ENCODE measurements around the gene B4GALT5.

The B4GALT5 gene

DNA sequence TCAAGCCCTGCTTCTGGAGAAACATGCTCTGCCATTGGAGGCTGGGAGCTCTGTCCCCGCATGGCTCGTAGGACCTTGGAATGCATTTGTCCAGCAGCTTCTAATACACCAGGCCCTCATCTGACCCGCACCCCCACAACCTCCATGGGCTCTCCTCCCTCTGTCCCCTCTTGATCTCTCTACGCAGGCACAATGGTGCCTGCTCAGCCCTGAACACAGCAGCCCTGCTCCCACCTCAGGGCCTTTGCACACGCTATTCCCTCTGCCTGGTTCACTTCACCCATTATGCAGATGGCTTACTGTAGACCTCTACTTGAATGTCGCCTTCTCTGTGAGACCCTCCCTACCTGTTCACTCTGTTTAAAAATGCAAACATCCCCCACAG lies 118.8 kb downstream of the B4GALT5 start:
- DNase-seq (ENCODE audit: low spot score), result no peak
- TF ChIP-seq, protein P1, sequence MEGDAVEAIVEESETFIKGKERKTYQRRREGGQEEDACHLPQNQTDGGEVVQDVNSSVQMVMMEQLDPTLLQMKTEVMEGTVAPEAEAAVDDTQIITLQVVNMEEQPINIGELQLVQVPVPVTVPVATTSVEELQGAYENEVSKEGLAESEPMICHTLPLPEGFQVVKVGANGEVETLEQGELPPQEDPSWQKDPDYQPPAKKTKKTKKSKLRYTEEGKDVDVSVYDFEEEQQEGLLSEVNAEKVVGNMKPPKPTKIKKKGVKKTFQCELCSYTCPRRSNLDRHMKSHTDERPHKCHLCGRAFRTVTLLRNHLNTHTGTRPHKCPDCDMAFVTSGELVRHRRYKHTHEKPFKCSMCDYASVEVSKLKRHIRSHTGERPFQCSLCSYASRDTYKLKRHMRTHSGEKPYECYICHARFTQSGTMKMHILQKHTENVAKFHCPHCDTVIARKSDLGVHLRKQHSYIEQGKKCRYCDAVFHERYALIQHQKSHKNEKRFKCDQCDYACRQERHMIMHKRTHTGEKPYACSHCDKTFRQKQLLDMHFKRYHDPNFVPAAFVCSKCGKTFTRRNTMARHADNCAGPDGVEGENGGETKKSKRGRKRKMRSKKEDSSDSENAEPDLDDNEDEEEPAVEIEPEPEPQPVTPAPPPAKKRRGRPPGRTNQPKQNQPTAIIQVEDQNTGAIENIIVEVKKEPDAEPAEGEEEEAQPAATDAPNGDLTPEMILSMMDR (IDR thresholded peaks at IDR 0.05; ENCODE audit: extremely low read depth, missing control alignments), result no peak

DNA sequence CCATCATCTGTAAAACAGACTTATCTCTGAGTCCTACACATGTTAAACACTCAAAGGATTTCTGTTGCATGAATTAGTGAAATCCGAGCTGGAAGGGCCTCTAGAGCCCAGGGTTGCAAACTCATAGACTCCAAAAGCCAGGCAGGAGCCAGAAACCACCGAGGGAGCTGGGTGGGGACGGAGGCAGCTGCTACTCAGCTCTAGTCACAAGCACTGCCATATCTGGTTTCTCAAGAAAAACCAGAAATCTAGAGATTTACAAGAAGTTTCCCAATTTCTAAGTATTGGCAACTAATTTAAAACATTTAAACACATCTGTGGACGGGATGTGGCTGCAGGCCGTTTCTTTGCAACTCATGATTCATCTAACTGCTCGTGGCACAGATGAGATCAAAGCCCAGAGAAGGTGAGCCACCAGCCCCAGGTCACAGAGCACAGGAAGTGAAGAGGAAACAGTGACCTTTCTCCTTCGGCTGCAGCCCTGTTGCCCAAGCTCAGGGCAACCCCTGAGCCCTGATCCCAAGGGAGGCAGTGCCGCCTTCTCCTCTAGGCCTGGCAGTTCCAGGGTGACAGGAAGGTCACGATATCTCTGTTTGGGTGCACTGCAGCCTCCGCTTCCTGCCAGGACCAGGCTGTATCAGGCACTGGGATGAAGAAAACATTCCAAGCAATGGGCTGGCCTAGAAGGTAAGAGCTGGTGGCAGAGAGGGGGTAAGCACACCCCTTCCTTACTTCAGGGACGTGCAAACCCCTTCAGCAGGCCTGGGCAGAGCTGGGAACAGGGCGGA lies 119.3 kb downstream of the B4GALT5 start:
- TF ChIP-seq, protein P1 (IDR thresholded peaks at IDR 0.05; ENCODE audit: extremely low read depth, missing control alignments), result no peak
- DNase-seq (ENCODE audit: low spot score), result no peak

DNA sequence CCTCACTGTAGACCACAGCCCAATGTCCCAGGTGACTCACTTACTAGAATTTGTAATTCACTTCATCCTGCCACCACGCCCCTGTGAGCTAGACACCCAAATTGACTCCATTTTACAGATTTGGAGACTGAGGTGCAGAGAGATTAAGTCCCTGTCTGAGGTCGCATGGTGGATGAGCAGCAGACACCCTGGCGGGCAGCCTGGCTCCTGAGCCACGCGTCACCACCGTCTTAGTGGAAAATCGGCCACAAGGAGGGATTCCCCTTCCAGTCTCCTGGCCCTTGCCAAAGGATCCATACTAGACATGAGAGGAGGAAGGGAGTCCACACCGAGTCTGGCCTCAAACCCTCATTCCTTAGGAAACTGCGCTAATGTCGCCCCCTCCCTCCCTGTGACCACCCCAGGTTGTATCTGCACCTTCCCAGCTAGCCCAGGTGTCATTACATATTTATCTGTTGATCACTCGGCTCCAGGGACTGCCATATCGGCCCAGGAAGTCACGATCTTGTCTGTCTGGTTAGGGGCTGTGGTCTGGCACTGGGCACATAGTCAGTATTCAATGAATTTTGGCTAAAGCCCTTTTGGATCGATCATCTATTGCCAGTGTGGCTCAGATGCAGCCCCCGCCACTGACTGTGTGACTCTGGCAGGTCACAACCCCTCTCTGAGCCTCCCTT lies 120.1 kb downstream of the B4GALT5 start:
- TF ChIP-seq, protein P1 (IDR thresholded peaks at IDR 0.05; ENCODE audit: extremely low read depth, missing control alignments), result no peak
- DNase-seq (ENCODE audit: low spot score), result no peak

DNA sequence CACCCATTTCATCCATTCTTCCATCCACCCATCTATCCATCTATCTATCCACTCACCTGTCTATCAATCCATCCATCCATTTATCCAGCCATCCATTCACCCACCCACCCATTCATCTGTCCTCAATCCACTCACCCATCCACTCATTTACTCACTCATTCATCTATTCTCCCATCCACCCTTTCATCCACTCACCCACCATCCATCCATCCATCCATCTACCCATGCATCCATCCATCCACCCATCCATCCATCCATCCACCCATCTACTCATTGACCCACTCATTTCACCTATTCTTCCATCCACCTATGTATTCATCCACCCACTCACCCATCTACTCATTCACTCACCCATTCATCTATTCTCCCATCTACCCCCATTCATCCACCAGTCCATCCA lies 121.6 kb downstream of the B4GALT5 start:
- TF ChIP-seq, protein P1 (IDR thresholded peaks at IDR 0.05; ENCODE audit: extremely low read depth, missing control alignments), result no peak

DNA sequence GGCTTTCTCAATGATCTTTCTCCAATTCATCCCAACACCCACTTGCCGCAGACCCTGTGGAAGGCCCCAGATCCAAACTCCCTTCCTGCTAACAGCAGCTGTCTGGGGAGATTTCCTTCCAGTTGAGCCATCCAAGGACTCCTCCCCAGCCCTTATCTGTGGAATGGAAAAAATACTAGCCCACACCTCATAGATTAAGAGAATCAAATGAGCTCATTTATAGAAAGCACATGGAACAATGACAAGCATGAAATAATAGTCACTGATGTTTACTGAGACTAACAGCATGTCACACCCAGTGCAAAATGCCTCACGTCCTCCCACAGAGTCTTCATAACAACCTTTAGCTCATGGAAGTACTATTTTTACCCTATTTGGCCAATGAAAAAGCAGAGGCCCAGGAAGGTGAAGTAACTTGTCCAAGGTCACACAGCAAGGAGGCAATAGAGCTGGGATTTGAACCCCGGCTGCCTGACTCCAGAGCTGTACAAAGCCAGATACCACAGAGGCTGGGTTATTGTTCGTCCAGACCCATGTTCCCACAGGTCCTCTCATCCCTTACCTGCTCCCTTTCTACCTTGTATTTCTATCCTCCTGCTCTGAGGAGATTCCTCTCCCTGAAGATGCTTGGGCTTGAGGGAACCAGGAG lies 122.3 kb downstream of the B4GALT5 start:
- no peak for DNase-seq (ENCODE audit: low spot score)
- TF ChIP-seq, protein P1 (IDR thresholded peaks at IDR 0.05; ENCODE audit: extremely low read depth, missing control alignments), result no peak

More for the DNA sequence above, 121.6 kb downstream of the B4GALT5 start:
- no peak for DNase-seq (ENCODE audit: low spot score)

DNA sequence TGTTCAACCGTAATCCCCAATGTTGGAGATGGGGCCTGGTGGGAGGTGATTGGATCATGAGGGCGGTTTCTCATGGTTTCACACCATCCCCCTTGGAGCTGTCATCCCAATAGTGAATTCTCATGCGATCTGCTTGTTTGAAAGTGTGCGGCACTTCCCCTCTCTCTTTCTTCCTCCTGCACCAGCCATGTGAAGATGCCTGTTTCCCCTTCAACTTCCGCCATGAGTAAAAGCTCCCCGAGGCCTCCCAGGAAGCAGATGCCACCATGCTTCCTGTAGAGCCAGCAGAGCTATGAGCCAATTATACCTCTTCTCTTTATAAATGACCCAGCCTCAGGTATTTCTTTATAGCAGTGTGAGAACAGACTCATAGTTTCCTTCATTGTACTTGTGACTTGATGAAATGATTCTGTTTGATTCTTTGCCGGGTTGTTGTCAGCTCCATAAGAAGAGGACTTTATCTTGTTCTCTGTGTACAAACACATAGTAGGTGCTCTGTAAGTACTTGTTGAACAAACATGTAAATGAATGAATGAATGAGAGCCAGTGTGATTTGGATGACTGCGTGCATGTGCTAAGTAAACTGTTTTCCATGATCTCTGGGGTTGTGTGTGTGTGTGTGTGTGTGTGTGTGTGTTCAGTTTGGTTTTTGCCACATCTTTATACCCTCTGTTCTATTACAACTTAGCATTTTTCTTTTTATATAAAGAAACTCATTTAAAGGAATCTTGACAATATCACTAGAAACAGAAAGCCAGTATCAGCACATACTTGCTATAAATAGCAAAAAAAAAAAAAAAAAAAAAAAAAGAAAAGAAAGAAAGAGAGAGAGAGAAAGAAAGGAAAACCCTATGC lies 123.3 kb downstream of the B4GALT5 start:
- DNase-seq (ENCODE audit: low spot score), result no peak
- TF ChIP-seq, protein P1 (IDR thresholded peaks at IDR 0.05; ENCODE audit: extremely low read depth, missing control alignments), result no peak
